ENCODE data around the gene IL2RA.
"Not testable (repeated sequence)": the region's sequence is repeated elsewhere in the genome, so short reads cannot be mapped to it uniquely, and the experiment has no call there.

Gene IL2RA

DNA sequence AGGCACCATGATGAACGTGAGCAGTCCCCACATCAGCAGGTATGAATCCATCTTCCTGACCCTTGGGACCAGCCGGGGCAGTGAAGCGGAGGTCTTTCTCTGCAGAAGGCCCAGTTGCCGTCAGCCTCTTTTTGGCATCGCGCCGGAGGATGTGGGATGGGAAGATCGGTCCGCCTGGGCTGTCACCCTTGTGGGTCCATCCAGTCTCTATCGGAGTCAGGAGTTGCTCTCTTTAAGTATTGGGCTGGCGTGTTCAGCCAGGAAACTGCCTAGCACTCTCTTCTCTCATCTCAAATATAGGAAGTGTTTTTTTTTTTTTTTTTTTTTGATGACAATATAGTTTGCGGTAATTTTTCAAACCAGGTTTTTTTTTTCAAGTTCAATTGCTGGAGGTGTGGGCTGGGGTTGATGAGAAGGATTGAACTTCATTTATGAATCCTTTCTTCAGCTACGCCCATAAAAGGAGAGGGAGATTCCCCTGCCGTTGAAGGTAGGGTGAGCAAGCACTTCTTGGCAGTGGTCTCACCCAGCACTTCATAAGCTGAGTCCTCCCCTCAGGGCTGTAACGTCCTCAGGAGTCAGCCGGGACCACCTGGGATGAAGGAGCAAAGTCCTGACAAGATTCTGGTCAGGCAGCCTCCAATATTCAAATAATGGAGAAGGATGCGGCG is at the start of gene IL2RA:
Gene IL2RA (minus strand): TSS at position 267 of the 671 bp plus-strand sequence. CDS start 216 bp downstream, at position 51.
- no peak for DNase-seq (ENCODE audit: low spot score)

DNA sequence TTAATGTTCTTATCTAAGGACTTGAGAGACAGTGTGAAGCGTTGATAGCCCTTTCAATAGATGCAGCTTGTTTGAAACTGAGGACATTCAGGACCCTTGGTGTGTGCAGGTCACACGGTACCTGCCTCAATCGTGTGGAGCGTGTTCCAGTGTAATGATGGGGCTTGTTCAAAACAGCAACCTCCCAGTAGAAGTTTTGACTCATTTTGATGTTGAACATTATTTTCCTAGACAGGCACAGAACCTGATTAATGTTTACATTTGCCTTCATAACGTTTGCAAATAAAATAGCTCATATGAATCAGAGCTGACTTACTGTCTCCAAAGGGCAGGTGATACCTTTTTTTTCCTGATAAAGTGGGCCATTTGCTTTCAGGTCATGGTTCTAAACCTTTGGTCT is 48.0 kb upstream of the IL2RA start:
- DNase-seq (ENCODE audit: low spot score): no peak

DNA sequence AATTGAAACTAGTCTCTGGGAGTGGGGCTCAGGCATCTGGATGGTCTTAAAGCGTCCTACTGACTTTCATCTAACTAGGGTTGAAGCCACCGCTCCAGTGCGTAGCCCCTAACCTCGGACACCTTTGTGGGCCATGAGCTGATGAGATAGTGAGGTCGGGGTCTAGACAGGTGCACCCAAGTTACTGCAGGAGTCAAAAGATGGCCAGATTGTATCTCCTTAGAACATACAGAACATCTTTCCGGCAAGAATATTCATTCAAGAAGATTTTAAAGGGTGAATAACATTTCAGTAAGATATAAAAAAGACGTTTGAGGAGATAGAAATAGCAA is 47.2 kb upstream of the IL2RA start:
- DNase-seq (ENCODE audit: low spot score): no peak

DNA sequence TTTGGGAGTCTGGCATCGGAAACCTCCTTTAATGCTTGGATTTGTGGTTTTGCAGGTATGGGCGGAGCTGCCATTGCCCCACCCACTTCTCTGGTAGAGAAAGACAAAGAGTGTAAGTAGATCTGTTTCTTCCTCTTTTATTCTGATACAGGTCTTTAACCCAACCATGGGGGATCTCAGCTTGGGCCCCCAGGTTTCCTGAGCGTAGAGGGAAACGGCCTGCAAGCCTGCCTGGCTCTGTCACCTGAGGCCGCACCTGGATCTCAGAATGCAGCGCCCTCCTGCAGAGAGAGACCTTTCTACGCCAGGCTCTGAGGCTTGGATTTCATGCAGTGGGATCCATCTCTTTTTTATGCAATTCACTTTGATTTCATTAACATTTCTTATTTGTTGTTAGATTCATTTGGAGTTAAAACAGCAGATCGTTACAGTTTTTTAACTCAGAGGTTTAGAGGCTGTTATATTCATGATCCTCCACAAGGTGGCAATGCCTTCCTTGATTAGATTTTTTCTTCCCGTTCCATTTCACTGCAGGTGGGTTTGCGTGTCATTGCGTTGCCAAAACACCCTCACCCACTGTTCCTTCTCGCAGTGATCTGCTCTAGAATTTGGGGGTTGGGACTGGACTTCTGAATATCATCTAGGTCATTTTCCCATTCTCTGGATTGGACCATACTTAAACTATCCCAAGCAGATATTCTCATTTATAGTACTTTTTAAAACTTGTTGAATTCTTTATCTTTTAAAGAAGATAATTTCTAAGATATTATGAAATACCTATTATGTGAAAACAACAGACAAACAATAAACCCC is 46.7 kb upstream of the IL2RA start:
- peak; percentile 24 for DNase-seq (ENCODE audit: low spot score)

DNA sequence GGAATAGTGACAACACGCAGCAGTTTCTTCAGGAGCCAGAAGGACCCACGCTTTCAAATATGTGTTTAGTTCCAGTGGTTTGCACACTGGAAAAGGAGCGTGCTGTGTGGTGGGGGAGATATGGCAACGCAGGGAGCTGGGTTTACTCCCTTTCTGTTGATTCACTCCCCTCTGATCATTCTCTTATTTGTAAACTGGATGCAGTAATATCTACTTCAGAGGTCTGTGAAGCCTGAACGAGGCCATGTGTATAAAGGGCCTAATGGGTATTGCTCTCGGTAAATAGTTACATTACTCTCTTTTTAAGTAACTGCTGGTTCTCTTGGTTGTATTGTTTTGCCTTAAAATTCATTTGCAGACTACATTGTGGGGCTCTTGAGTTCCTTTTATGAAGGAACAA is 45.9 kb upstream of the IL2RA start:
- DNase-seq (ENCODE audit: low spot score): no peak

DNA sequence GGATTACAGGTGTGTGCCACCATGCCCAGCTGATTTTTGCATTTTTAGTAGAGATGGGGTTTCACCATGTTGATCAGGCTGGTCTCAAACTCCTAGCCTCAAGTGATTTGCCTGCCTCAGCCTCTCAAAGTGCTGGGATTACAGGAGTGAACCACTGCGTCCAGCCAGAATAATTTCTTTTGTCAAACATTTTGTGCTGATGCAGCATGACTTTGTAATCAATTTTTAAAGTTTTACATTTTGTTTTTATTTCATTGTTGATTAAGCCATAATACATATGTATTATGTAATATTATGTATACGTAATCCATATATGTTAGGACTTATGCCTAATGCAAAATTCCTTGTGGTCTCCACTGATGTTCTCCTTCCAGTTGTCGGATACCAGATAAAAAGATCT is 45.4 kb upstream of the IL2RA start:
- DNase-seq (ENCODE audit: low spot score): not testable (repeated sequence)

GRCh38 chr10:6103591-6103990 is 41.4 kb upstream of the IL2RA start:
- no peak for DNase-seq (ENCODE audit: low spot score)

DNA sequence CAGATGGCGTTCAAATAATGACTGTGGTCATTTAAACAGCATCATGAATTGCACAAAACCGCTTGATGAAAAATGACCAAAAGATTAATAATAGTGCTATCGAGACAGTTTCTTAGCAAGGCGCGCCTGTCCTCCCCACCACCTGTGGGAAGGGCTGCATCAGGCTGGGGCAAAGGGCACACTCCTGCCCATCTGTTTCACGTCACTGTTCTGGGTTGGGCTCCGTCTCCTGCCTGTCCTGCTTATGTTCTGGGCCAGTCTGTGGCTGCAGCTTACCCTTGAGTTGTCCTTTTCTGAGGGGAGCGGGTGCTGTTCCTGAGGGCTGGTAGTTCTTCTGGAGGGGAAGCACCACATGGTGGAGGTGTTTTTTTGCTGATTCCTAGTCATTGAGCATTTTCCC is 40.0 kb upstream of the IL2RA start:
- no peak for DNase-seq (ENCODE audit: low spot score)

DNA sequence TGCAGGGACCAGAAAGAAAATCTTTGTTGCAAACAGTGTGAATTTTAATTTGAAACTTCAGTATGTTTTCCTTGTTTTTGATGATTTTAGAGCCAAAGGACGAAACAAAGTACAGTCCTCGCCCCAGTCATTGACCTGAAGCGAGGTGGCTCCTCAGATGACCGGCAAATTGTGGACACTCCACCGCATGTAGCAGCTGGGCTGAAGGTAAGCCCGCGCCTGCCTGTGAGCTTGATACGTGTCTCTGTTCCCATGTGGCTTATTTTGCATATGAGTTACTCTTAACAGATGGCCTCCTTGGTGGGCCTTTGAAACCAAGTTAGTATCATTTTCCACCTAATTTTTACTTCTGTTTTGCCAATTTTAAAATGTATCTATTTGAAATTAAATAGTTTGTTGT is 39.0 kb upstream of the IL2RA start:
- DNase-seq (ENCODE audit: low spot score): no peak

DNA sequence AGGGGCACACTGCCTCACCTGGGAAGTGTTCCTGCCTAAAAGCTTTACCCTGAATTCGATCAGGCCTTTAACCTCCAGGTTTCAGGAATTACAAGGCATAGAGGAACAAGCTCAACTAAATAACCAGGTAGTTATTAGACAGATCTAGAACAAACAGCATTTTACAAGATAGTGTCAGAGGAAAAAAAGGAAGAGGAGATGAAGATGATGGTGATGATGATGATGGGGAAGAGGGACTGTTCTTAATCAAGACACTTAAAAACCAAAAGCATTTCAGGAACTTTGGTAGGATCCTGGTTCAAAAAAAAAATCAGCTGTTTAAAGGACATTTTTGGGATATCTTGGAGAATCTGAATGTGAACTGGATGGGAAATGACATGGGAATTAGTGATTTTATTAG is 38.2 kb upstream of the IL2RA start:
- DNase-seq (ENCODE audit: low spot score): no peak

DNA sequence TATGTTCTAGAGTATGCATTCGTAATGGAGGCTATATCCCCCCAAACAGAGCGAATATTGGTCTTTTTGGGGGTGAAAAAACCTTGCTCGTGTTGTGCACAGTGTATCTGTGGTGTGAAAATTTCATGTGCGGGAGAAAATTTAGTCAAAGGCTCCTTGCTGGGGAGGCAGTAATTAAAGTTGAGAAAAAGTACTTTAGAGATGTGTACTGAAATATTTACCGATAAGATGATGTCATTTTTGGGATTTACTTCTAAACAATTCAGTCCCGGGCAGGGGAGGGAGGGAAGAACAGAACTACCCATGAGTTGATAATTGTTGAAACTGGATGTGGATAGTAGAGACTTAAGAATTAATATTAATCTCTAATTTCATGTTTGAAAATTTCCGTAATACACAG is 36.0 kb upstream of the IL2RA start:
- no peak for DNase-seq (ENCODE audit: low spot score)

DNA sequence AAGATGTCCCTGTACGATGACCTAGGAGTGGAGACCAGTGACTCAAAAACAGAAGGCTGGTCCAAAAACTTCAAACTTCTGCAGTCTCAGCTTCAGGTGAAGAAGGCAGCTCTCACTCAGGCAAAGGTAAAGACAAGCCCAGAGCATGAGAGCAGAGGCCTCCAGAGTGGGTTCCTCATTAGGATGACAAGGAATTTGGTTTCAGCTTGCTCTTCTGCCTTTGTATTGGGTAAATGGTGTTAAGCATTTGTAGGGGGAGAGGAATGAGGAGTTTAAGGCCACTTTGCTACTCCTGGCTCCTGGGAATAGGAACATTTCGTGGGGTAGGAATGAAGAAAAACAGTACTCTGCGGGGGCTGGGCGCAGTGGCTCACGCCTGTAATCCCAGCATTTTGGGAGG is 34.9 kb upstream of the IL2RA start:
- DNase-seq (ENCODE audit: low spot score): no peak

DNA sequence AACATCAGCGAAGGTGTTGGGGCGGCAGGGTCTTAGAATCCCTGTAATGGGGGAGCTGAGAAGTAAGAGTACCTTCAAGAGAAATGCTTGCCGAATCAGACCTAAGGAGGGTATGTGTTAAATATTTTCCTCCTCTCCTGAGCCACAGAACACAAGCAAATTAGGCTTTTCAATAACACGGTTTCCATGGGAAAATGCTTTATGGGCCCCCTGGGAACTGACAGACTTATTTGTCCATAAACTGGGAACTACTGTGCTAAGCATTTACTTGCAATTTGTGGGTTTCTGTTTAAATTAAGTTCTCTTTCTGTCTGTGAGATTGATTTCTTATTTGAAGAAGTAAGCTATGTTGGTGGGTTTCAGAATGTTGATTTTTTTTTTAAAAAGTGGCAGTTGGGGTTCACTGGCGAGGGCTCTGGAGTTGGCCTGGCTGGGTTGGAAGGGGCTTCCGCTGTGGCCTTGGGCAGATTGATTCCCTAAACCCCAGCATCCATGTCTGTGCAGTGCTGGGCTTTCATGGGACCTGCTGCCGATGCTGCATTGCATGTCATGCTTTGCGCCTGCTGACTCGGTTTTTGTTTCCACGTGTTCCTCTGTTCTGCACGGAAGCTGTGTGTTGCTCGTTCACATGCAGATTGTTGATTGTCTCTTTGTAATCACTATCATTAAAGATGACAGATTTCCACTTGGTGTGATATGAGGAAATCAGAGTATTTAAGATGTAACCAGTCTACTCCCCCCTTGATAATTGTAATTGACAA is 33.8 kb upstream of the IL2RA start:
- DNase-seq (ENCODE audit: low spot score): no peak

GRCh38 chr10:6092731-6093130 is 30.6 kb upstream of the IL2RA start:
- DNase-seq (ENCODE audit: low spot score): no peak

DNA sequence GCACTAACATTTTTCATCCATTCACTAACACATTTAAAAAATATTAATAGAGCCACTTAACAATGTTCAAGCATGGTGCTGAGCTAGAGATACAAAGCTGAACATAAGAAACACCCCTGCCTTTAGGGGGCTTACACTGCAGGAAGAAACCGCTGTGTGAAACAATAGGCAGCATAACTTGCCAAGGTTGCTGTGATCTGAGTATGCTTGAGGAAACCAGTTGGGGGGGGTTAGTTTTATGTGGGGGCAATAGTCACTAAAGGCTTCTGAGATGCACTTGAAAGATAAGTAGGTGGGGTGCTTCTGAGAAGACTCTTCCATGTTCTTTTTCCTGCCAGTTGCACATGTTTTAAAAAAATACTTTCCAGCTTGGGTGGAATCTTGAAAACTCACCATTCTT is 29.5 kb upstream of the IL2RA start:
- DNase-seq (ENCODE audit: low spot score): no peak

DNA sequence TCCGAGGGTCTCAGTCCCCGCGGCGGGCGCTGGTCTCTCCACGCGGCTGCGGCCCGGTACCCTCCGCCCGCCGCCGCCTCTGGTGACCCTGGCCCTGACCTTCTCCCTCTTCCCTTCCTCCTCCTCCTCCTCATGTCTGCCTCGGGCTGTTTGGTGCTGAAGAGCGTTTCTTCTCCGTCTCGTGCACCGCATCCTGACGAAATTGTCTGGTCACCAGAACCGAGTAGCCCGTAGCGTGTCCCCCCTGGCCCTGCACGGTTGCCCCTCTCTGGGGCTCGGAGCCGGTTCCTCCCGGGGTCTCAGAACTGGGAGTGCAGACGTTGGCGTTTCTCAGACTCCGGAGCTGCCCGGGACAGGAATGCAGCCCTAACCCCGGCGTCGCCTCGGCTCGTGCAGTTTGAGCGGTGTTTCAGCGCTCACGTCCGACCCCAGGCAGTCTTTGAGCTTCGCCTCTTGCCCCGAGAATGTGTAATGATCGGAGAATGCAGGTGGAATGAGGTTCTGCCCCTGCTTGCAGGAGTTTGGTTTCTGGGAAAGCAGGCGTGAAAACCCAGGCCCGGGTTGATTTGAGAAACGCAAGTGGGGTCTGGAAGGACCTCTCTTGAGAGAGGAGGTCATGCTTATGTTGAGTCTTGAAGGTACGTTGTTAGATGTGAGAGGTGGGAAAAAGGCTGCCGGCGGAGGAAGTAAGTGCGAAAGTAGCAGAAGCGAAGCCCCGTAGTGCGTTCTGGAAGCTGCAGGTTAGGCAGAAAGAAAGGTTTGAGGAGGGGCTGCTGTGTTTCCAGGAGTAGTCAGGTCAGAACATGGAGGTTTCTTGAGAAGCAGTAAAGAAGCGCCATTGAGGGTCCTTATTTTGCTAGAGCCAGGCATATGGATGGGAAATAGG is 27.4 kb upstream of the IL2RA start:
- DNase-seq (ENCODE audit: low spot score): no peak

GRCh38 chr10:6088721-6089333 is 26.7 kb upstream of the IL2RA start, which contains the start of gene RBM17:
TSS of gene RBM17 (plus strand) at chr10:6089034. CDS start at chr10:6097066, 8,032 bp downstream.
- peak; percentile 66 for DNase-seq (ENCODE audit: low spot score)

- DNase-seq (ENCODE audit: low spot score): peak; percentile 56
These were observed 24.4 kb upstream of the IL2RA start for GRCh38 chr10:6086375-6087233.

- DNase-seq (ENCODE audit: low spot score): no peak
These were observed 21.6 kb upstream of the IL2RA start for GRCh38 chr10:6083523-6084475.
